Endometrium (tissue), 2 donors: ENCODE data around the gene RABGAP1L.

Experiments used
- FAIRE-seq: peaks from 2 replicates; lab custom pipeline; 2012; peaks lifted over from hg19 to GRCh38; lab: Jason Lieb, UNC
- donor health status: control.
- donor health status: control.

The RABGAP1L gene

GRCh38 chr1:174966008-174966572 lies 806.8 kb downstream of the RABGAP1L start:
- FAIRE-seq, result no peak

GRCh38 chr1:174967845-174968705 lies 808.8 kb downstream of the RABGAP1L start:
- FAIRE-seq, result no peak

- no peak for FAIRE-seq
Measured at GRCh38 chr1:174968750-174969244, 809.5 kb downstream of the RABGAP1L start.

GRCh38 chr1:174969977-174970376 lies 810.7 kb downstream of the RABGAP1L start:
- FAIRE-seq, result no peak

- no peak for FAIRE-seq
Measured at GRCh38 chr1:174971466-174971865, 812.1 kb downstream of the RABGAP1L start.

GRCh38 chr1:174971902-174972301 lies 812.6 kb downstream of the RABGAP1L start:
- no peak for FAIRE-seq

GRCh38 chr1:174974711-174975119 lies 815.4 kb downstream of the RABGAP1L start:
- FAIRE-seq, result no peak

GRCh38 chr1:174975764-174976163 lies 816.4 kb downstream of the RABGAP1L start:
- no peak for FAIRE-seq

GRCh38 chr1:174976436-174977108 lies 817.3 kb downstream of the RABGAP1L start:
- FAIRE-seq, result no peak

- FAIRE-seq, result no peak
Measured at GRCh38 chr1:174982971-174983689, 823.8 kb downstream of the RABGAP1L start.

- no peak for FAIRE-seq
Measured at GRCh38 chr1:174984952-174985351, 825.6 kb downstream of the RABGAP1L start.

GRCh38 chr1:174988539-174988938 lies 829.2 kb downstream of the RABGAP1L start:
- no peak for FAIRE-seq

- FAIRE-seq, result no peak
Measured at GRCh38 chr1:174988986-174989385, 829.7 kb downstream of the RABGAP1L start.

- no peak for FAIRE-seq
Measured at GRCh38 chr1:174989536-174990220, 830.4 kb downstream of the RABGAP1L start.

- FAIRE-seq, result peak; percentile 12
Measured at GRCh38 chr1:174990382-174990999, 831.2 kb downstream of the RABGAP1L start.

- FAIRE-seq, result no peak
Measured at GRCh38 chr1:174991473-174991872, 832.2 kb downstream of the RABGAP1L start.

GRCh38 chr1:174995121-174995520 lies 835.8 kb downstream of the RABGAP1L start:
- no peak for FAIRE-seq

GRCh38 chr1:174995916-174996315 lies 836.6 kb downstream of the RABGAP1L start:
- FAIRE-seq, result no peak

- no peak for FAIRE-seq
Measured at GRCh38 chr1:174996476-174996875, 837.2 kb downstream of the RABGAP1L start.

- FAIRE-seq, result no peak
Measured at GRCh38 chr1:174997041-174997440, 837.7 kb downstream of the RABGAP1L start.

- no peak for FAIRE-seq
Measured at GRCh38 chr1:174998569-174999215, 839.4 kb downstream of the RABGAP1L start.
